Measurements from ENCODE around the gene DIAPH3.

DNA sequence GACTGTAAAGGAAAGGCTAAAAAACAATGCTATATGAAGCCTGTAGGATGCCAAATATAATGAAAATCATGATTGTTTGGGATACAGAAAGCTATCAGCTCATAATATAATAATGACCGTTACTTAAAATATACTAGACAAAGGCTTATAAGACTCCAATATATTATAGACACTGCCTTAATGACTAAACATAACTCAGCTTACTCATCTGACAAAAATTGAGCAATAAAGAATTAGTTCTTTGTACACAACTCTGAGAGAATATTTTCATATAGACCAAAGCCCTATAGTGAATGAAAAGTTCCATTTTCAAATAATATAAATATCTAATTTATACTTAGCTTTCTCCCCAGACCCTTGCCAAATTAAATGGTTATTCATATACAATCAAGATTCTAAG lies 283.3 kb downstream of the DIAPH3 start:
- TF ChIP-seq POLR2A (IDR thresholded peaks at IDR 0.05) = no peak
- TF ChIP-seq, protein P1, sequence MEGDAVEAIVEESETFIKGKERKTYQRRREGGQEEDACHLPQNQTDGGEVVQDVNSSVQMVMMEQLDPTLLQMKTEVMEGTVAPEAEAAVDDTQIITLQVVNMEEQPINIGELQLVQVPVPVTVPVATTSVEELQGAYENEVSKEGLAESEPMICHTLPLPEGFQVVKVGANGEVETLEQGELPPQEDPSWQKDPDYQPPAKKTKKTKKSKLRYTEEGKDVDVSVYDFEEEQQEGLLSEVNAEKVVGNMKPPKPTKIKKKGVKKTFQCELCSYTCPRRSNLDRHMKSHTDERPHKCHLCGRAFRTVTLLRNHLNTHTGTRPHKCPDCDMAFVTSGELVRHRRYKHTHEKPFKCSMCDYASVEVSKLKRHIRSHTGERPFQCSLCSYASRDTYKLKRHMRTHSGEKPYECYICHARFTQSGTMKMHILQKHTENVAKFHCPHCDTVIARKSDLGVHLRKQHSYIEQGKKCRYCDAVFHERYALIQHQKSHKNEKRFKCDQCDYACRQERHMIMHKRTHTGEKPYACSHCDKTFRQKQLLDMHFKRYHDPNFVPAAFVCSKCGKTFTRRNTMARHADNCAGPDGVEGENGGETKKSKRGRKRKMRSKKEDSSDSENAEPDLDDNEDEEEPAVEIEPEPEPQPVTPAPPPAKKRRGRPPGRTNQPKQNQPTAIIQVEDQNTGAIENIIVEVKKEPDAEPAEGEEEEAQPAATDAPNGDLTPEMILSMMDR (IDR thresholded peaks at IDR 0.05) = no peak
